HG03139 (cell line): ENCODE measurements around the gene DACT3.

Experiments used
- ATAC-seq: cut with Tn5 transposase; IDR thresholded peaks from one replicate; pipeline ENCODE4 v1.9.1; 2021; ENCODE audit not compliant: unreplicated experiment

DACT3 gene

GRCh38 chr19:46668662-46669061 is 7.7 kb upstream of the DACT3 start:
- no peak for ATAC-seq

- ATAC-seq = no peak
Measured at GRCh38 chr19:46665072-46665471, 4.1 kb upstream of the DACT3 start.

GRCh38 chr19:46661735-46662592 is 982 bp upstream of the DACT3 start:
- ATAC-seq = no peak

GRCh38 chr19:46660551-46661019 is 397 bp downstream of the DACT3 start:
- no peak for ATAC-seq

GRCh38 chr19:46660008-46660517 is 919 bp downstream of the DACT3 start:
- no peak for ATAC-seq

- ATAC-seq = no peak
Measured at GRCh38 chr19:46659151-46660007, 1.6 kb downstream of the DACT3 start.

- ATAC-seq = no peak
Measured at GRCh38 chr19:46656541-46656940, 4.4 kb downstream of the DACT3 start.

- ATAC-seq = no peak
Measured at GRCh38 chr19:46654621-46655152, 6.3 kb downstream of the DACT3 start.

GRCh38 chr19:46650445-46650844 is 10.5 kb downstream of the DACT3 start:
- no peak for ATAC-seq

- ATAC-seq = no peak
Measured at GRCh38 chr19:46648961-46649960, 11.7 kb downstream of the DACT3 start.

GRCh38 chr19:46648060-46648960 is 12.7 kb downstream of the DACT3 start:
- no peak for ATAC-seq

GRCh38 chr19:46646402-46646801 is 14.6 kb downstream of the DACT3 start:
- no peak for ATAC-seq

GRCh38 chr19:46644720-46645119 is 16.3 kb downstream of the DACT3 start:
- ATAC-seq = no peak

GRCh38 chr19:46640656-46641055 is 20.3 kb downstream of the DACT3 start:
- ATAC-seq = no peak

- ATAC-seq = no peak
Measured at GRCh38 chr19:46639358-46640182, 21.4 kb downstream of the DACT3 start.

GRCh38 chr19:46637224-46637623 is 23.8 kb downstream of the DACT3 start:
- ATAC-seq = no peak

GRCh38 chr19:46635920-46636761 is 24.8 kb downstream of the DACT3 start, which contains the start of gene GNG8:
Gene GNG8 (minus strand): TSS chr19:46636202. CDS start chr19:46634682, 1,520 bp downstream.
- no peak for ATAC-seq
